Osteocyte (in vitro differentiated cells): ENCODE measurements around the gene TPRG1L. TPM values are rescaled to one million over a fixed set of nuclear protein-coding genes. Genes with fewer than 3 reads are reported as not detected.

Experiments
- DNase-seq: peaks from one replicate; pipeline ENCODE4 v3.0.0; 2021; ENCODE audit warnings: mixed read lengths; ENCODE audit not compliant: unreplicated experiment; ENCODE audit errors: extremely low spot score
- H3K27ac Mint-ChIP-seq: one replicate; pipeline ENCODE4 v1.8.0; 2021; ENCODE audit warnings: mild to moderate bottlenecking, mixed read lengths; ENCODE audit not compliant: unreplicated experiment
- H3K27me3 Mint-ChIP-seq: one replicate; pipeline ENCODE4 v1.8.0; 2021; ENCODE audit warnings: mixed read lengths; ENCODE audit not compliant: unreplicated experiment
- H3K36me3 Mint-ChIP-seq: one replicate; pipeline ENCODE4 v1.8.0; 2021; ENCODE audit warnings: mixed read lengths; ENCODE audit not compliant: unreplicated experiment
- H3K4me1 Mint-ChIP-seq: one replicate; pipeline ENCODE4 v1.8.0; 2021; ENCODE audit warnings: mixed read lengths; ENCODE audit not compliant: unreplicated experiment
- H3K4me3 Mint-ChIP-seq: one replicate; pipeline ENCODE4 v1.8.0; 2021; ENCODE audit warnings: mild to moderate bottlenecking, moderate library complexity, mixed read lengths; ENCODE audit not compliant: unreplicated experiment
- H3K9me3 Mint-ChIP-seq: one replicate; pipeline ENCODE4 v1.8.0; 2021; ENCODE audit warnings: mixed read lengths; ENCODE audit not compliant: unreplicated experiment
- CTCF ChIP-seq: fragments of 200-600 bp; sonication (generic); IDR thresholded peaks from 2 replicates; pipeline ENCODE4 v1.5.0; 2021; ENCODE audit warnings: antibody characterized with exemption, mild to moderate bottlenecking, moderate library complexity
- total RNA-seq: library from RNA; stranded (reverse); gene quantifications from 2 replicates; pipeline ENCODE4 v1.2.1, GENCODE V29; 2021

TPRG1L gene
- total RNA-seq, 1 donor from 2014 or later: 49.1 TPM

GRCh38 chr1:3642919-3643675 lies 18.3 kb downstream of the TPRG1L start:
- Mint-ChIP-seq H3K27me3 (no peaks in the 10 kb centered on the region), H3K36me3 (peaks cover 18% of the 10 kb centered on the region), H3K9me3 (no peaks in the 10 kb centered on the region), H3K4me1 (peaks cover 1% of the 10 kb centered on the region), H3K4me3 (no peak overlapping the region), H3K27ac (no peak overlapping the region)
- no peak for DNase-seq
- TF ChIP-seq CTCF: no peak

GRCh38 chr1:3644273-3644672 lies 19.5 kb downstream of the TPRG1L start:
- Mint-ChIP-seq H3K27ac (no peak overlapping the region), H3K9me3 (no peaks in the 10 kb centered on the region), H3K4me1 (peaks cover 13% of the 10 kb centered on the region), H3K4me3 (no peak overlapping the region), H3K27me3 (no peaks in the 10 kb centered on the region), H3K36me3 (peaks cover 13% of the 10 kb centered on the region)
- no peak for DNase-seq
- no peak for TF ChIP-seq CTCF

GRCh38 chr1:3645247-3645646 lies 20.4 kb downstream of the TPRG1L start:
- Mint-ChIP-seq H3K4me3 (no peak overlapping the region), H3K27ac (no peak overlapping the region), H3K27me3 (peaks cover 2% of the 10 kb centered on the region), H3K4me1 (peaks cover 16% of the 10 kb centered on the region), H3K9me3 (no peaks in the 10 kb centered on the region), H3K36me3 (peaks cover 13% of the 10 kb centered on the region)
- no peak for DNase-seq
- no peak for TF ChIP-seq CTCF

GRCh38 chr1:3645666-3646355 lies 21.0 kb downstream of the TPRG1L start:
- Mint-ChIP-seq H3K27me3 (peaks cover 6% of the 10 kb centered on the region), H3K4me1 (peaks cover 17% of the 10 kb centered on the region), H3K4me3 (no peak overlapping the region), H3K27ac (no peak overlapping the region), H3K36me3 (peaks cover 13% of the 10 kb centered on the region), H3K9me3 (no peaks in the 10 kb centered on the region)
- no peak for DNase-seq
- TF ChIP-seq CTCF: no peak

GRCh38 chr1:3646596-3646995 lies 21.8 kb downstream of the TPRG1L start:
- Mint-ChIP-seq H3K27me3 (peaks cover 12% of the 10 kb centered on the region), H3K9me3 (no peaks in the 10 kb centered on the region), H3K36me3 (peaks cover 13% of the 10 kb centered on the region), H3K4me3 (no peak overlapping the region), H3K4me1 (peaks cover 21% of the 10 kb centered on the region), H3K27ac (no peak overlapping the region)
- no peak for DNase-seq
- TF ChIP-seq CTCF: no peak
